Stimulated activated CD4-positive, alpha-beta T cell treated with anti-CD3 and anti-CD28 coated beads, Interleukin-4, amount 100 ng/mL, for 24 hours (primary cell): Measurements from ENCODE around the gene SCAF4.
"Not testable (repeated sequence)": the region's sequence is repeated elsewhere in the genome, so short reads cannot be mapped to it uniquely, and the experiment has no call there.

Experiments
- DNase-seq: peaks from one replicate; pipeline ENCODE4 v3.0.0-alpha.2; 2020

SCAF4 gene

DNA sequence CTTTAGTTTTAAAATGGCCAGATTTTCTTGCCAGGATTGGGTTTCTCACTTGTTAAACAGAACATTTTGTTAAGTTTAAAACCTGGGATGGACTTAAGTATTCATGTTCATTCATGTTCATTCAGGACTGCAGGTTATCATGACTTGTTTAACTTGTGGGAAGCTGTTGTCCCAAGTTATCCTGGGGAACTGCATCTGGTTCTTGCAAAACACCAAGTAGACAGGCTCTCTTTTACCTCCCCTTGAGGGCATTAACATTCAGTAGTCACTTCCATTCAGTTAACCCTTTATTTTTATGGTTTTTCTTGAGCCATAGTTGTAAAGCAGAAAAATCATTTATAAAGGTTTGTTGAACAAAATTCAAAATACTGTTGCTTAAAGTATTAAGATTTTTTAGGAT, 64.3 kb downstream of the SCAF4 start:
- no peak for DNase-seq

DNA sequence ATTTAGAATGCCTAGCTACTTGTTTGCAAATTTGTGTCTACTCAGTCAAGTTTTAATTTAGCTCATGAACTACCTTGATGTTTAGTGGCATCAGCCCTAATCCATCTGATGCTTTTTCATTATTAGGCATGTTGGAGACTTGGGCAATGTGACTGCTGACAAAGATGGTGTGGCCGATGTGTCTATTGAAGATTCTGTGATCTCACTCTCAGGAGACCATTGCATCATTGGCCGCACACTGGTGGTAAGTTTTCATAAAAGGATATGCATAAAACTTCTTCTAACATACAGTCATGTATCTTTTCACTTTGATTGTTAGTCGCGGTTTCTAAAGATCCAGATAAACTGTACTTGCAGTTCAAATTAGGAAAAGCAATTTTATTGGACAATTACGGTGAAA, 64.8 kb downstream of the SCAF4 start:
- DNase-seq = no peak

DNA sequence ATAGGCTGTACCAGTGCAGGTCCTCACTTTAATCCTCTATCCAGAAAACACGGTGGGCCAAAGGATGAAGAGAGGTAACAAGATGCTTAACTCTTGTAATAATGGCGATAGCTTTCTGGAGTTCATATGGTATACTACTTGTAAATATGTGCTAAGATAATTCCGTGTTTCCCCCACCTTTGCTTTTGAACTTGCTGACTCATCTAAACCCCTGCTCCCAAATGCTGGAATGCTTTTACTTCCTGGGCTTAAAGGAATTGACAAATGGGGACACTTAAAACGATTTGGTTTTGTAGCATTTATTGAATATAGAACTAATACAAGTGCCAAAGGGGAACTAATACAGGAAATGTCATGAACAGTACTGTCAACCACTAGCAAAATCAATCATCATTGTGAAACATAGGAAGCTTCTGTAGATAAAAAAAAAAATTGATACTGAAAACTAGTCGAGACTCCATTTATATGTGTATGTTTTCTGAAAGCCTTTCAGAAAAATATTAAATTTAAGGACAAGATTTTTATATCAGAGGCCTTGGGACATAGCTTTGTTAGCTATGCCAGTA, 65.4 kb downstream of the SCAF4 start:
- DNase-seq = no peak

DNA sequence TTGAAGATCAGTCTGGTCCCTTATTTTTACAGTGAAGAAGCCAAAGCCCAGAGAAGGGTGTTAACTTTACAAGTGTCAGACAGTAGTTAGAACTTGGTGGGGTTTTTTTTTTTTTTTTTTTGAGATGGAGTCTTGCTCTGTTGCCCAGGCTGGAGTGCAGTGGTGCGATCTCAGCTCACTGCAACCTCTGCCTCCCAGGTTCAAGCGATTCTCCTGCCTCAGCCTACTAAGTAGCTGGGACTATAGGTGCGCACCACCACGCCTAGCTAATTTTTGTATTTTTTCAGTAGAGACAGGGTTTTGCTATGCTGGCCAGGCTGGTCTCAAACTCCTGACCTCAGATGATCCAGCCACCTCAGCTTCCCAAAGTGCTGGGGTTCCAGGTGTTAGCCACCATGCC, 66.0 kb downstream of the SCAF4 start:
- not testable (repeated sequence) for DNase-seq

DNA sequence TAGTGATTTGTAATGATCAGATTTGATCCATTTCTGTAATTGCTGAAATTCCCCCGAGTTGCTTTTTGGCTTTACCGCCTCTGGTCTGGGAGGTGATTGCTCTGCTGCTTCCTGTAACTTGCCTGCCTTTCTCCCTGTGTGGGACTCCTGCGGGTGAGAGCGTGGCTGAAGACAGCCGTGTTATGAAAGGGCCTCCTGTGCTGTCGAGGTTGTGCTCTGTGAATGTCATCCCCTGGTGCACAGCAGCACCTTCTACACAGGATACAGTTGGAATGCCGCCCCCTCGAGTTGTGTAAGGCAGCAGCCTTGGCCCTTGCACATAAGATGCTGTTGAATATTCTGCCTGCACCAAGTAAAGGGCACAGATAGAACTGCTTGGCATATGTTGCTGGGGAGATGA, 66.5 kb downstream of the SCAF4 start:
- DNase-seq = peak; percentile 26

DNA sequence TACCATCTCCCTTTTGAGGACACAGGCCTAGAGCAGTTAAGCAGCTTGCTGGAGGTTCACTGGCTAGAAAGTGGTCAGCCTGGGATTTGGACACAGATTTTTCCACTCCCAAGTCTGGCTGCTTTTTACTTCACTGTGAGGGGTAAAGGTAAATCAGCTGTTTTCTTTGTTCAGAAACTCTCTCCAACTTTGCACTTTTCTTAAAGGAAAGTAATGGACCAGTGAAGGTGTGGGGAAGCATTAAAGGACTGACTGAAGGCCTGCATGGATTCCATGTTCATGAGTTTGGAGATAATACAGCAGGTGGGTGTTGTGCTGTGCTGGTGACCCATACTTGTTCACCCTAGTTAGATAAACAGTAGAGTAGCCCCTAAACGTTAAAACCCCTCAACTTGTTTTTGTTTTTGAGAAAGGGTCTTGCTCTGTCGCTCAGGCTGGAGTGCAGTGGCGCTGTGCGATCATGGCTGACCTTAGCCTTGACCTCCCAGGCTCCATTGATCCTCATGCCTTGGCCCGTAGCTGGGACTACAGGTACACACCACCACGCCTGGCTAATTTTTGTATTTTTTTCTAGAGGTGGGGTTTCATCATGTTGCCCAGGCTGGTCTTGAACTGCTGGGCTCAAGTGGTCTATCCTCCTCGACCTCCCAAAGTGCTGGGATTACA, 68.2 kb downstream of the SCAF4 start:
- DNase-seq = no peak

DNA sequence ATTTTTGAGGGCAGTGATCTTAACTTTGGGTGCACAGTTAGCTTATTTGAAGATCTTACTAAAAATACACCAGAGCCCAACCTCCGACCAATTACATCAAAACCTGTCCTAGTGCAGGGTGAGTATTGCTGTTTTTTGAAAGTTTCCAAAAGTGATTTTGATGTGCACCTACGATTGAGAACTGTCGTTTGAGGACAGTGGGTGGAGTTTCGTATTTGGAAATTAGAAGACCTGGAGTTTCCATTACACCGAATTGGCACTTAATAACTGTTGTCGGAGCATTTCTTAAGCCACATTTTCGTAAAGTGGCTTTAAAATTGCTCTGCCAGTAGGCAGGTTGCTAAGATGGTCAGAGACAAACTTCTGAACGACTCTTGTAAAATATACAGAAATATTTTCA, 71.3 kb downstream of the SCAF4 start:
- DNase-seq = peak; percentile 16

DNA sequence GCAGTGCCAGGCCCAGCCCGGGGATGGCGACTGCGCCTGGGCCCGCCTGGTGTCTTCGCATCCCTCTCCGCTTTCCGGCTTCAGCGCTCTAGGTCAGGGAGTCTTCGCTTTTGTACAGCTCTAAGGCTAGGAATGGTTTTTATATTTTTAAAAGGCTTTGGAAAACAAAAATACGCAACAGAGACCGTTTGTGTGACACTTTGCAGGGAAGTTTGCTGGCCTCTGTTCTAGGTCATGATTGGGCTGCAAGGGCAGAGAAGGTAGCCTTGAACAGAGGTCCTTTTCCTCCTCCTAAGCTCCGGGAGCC, 71.7 kb downstream of the SCAF4 start:
- DNase-seq = no peak

DNA sequence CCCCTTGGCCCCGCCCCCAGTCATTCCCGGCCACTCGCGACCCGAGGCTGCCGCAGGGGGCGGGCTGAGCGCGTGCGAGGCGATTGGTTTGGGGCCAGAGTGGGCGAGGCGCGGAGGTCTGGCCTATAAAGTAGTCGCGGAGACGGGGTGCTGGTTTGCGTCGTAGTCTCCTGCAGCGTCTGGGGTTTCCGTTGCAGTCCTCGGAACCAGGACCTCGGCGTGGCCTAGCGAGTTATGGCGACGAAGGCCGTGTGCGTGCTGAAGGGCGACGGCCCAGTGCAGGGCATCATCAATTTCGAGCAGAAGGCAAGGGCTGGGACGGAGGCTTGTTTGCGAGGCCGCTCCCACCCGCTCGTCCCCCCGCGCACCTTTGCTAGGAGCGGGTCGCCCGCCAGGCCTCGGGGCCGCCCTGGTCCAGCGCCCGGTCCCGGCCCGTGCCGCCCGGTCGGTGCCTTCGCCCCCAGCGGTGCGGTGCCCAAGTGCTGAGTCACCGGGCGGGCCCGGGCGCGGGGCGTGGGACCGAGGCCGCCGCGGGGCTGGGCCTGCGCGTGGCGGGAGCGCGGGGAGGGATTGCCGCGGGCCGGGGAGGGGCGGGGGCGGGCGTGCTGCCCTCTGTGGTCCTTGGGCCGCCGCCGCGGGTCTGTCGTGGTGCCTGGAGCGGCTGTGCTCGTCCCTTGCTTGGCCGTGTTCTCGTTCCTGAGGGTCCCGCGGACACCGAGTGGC, 72.2 kb downstream of the SCAF4 start, which contains the start of gene SOD1:
Gene SOD1 (plus strand): TSS at position 158 of the 723 bp plus-strand sequence. CDS start 77 bp downstream, at position 235.
- peak; percentile 96 for DNase-seq

DNA sequence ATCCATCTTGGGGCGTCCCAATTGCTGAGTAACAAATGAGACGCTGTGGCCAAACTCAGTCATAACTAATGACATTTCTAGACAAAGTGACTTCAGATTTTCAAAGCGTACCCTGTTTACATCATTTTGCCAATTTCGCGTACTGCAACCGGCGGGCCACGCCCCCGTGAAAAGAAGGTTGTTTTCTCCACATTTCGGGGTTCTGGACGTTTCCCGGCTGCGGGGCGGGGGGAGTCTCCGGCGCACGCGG, 72.7 kb downstream of the SCAF4 start:
- no peak for DNase-seq

DNA sequence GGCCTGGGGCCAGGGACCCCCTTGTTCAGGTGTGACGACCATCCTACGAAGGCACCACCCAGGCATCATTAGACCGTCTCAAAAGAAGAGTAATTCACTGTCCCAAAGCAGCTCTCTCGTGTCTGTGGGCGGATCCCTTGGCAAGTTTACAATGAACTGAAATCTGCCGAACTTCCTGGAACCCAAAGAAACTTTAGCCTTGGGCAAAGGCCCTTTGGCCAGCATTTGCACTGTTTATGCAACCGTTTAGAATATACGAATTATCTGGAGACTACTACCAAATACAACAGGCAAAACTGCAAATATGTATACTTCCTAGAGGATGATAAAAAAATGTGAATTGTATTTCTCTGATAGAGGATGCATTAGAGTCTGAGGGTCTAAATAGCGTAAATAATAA, 73.9 kb downstream of the SCAF4 start:
- DNase-seq = no peak

DNA sequence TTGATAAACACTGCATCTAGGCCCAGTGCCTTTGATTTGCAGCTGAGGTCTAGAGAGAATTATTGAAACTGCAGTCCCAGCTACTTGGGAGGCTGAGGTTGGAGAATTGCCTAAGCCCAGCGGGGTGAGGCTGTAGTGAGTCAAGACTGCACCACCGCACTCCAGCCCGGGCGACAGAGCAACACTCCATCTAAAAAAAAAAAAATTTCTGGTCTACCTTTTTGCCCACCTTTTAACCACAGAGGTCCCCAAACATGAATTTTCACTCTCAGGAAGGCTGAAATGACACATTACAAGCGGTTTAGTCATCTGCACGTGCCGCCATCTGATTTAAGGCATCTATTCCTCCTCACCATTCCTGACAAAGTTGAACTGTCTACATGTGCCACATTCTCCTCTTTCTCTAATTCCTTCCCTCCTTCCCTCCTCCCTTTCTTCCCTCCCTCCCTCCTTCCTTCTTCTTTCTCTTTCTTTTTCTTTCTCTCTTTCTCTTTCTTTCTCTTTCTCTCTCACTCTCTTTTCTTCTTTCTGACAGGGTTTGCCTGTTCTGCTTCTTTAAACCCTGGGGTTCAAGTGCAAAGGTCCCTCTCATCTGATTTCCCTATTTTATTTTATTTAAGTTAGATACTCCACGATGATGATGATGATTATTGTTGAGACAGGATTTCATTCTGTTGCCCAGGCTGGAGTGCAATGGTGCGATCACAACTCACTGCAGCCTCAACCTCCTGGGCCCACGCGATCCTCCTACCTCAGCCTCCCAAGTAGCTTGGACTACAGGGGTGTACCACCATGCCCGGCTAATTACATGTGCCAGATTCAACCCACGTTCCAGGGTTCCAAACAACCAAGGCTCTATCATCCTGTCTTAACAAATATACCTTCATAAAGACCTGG, 75.5 kb downstream of the SCAF4 start:
- peak; percentile 60 for DNase-seq

DNA sequence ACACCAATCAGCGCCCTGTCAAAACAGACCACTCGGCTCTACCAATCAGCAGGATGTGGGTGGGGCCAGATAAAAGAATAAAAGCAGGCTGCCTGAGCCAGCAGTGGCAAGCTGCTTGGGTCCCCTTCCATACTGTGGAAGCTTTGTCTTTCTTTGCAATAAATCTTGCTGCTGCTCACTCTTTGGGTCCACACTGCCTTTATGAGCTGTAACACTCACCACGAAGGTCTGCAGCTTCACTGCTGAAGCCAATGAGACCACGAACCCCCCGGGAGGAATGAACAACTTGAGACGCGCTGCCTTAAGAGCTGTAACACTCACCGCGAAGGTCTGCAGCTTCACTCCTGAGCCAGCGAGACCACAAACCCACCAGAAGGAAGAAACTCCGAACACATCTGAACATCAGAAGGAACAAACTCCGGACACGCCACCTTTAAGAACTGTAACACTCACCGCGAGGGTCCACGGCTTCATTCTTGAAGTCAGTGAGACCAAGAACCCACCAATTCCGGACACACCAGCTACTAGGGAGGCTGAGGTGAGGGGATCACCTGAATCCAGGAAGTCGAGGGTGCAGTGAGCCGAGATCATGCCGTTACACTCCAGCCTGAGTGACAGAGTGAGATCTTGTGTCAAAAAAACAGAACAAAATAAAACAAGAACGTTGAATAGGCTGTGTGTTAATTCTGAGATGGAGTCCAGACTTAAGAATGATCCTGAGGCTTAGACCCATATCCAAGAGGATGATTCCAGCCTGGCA, 76.9 kb downstream of the SCAF4 start:
- DNase-seq = not testable (repeated sequence)

DNA sequence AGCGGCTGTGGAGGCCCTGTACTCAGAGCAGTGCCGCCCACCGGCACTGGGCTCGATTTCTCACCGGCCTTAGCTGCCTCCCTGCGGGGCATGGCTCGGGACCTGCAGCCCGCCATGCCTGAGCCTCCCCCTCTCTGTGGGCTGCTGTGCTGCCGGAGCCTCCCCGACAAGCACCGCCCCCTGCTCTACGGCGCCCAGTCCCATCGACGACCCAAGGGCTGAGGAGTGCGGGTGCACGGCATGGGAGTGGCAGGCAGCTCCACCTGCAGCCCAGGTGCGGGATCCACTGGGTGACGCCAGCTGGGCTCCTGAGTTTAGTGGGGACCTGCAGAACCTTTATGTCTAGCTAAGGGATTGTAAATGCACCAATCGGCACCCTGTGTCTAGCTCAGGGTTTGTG, 77.6 kb downstream of the SCAF4 start:
- no peak for DNase-seq

DNA sequence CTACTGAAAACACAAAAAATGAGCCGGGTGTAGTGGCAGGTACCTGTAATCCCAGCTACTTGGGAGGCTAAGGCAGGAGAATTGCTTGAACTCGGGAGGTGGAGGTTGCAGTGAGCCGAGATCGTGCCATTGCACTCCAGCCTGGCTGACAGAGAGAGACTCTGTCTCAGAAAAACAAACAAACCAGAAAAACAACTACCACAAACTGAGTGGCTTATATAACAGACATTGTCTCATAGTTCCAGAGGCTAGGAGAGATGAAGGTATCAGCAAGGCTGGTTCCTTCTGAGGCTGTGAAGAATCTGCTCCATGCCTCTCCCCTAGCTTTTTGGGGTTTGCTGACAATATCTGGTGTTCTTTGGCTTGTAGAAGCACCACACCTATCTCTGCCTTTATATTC, 80.4 kb downstream of the SCAF4 start:
- DNase-seq = not testable (repeated sequence)

DNA sequence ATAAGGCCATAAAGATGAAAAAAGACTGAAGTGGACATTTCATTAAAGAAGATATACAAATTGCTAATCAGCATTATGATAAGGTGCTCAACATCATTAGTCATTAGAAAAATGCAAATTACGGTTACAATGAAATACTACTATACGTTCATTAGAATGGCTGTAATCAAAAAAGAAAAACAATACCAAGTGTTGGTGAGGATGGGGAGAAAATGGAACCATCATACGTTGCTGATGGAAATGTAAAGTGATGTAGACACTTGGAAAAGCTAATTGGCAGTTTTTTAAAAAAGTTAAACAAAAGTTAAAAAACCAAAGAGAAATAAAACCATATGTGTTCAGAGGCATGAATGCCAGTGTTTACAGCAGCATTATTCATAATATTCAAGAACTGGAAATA, 81.0 kb downstream of the SCAF4 start:
- no peak for DNase-seq

DNA sequence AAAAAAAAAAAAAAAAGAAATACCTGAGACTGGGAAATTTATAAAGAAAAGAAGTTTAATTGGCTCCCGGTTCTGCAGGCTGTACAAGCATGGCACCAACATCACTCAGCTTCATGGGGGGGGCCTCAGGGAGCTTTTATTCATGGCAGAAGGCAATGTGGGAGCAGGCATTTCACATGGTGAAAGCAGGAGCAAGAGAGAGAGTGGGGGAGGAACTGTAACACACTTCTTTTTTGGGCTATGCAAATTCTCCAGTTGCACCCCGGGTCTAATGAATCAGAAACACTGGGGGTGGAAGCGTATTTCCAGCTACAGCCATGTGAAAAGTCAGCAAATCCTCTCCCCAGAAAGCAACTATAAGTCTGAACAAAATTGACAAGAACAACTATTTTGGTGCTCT, 84.3 kb downstream of the SCAF4 start:
- no peak for DNase-seq

DNA sequence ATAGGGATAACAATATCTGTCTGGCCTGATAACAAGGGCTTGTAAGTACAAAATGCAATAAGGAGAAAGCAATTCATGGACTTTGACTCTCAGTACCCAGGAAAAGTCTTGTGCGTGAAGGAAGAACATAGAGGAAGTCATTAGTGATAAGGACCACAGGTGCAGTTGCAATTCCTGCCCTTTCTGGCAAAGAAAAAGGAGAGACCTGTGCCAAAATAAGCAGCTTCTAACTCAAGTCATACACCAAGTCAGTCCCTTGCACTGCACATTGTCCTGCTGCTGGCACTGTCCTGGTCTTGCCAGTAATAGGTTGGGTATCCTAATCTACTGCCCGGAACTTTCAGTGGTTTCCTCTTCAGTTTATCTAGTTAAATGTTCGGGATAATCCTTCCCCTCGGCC, 87.3 kb downstream of the SCAF4 start:
- DNase-seq = no peak

DNA sequence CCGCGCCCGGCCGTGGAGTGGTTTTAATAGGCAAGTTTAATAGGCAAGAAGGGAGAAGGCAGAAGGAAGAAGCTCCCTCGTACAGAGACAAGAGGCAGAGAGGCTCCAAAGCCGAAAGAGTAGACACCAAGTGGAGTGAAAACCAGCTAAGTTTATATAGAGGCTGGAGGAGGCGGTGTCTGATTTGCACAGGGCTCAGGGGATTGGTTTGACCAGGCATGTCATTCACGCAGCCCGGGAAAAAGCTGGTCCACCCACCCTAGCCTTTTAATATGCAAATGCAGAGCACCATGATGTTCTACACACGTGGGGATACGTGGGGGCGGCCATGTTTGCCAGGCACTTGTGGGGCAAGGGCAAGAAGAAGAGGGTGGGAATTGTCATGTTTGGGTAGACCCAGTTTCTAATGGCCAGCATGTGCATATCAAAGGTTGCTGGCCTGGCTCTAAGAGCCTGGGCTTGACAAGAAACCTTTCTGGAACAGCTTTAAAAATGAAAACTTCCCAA, 90.4 kb downstream of the SCAF4 start:
- DNase-seq = no peak

DNA sequence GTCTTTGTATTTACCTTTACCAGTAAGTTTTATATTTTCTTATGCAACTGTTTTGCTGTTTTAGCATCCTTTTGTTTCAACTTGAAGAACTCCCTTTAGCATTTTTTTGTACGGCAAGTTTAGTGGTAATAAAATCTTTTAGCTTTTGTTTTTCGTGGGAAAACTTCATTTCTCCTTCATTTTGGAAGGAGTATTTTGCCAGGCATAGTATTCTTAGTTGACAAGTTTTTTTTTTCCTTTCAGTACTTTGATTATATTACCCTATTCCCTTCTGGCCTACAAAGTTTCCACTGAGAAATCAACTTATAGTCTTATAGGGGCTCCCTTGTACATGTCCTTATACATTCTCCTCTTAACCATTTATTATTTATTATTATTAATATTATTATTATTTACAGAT, 95.0 kb downstream of the SCAF4 start:
- DNase-seq = no peak

DNA sequence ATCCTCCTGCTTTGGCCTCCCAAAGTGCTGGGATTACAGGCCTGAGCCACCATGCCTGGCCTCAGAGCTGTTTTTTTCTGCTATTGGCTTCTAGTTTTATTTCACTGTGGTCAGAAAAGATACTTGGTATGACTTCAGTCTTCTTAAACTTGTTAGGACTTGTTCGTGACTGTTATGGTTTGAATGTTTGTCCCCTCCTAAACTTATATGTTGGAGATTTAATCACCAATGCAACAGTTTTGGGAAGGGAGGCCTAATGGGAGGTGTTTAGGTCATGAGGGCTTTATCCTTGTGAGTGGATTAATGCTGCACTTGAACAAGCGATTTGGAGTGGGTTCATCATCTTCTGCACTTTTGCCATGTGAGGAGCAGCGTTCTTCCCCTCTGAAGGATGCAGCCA, 96.9 kb downstream of the SCAF4 start:
- DNase-seq = no peak

DNA sequence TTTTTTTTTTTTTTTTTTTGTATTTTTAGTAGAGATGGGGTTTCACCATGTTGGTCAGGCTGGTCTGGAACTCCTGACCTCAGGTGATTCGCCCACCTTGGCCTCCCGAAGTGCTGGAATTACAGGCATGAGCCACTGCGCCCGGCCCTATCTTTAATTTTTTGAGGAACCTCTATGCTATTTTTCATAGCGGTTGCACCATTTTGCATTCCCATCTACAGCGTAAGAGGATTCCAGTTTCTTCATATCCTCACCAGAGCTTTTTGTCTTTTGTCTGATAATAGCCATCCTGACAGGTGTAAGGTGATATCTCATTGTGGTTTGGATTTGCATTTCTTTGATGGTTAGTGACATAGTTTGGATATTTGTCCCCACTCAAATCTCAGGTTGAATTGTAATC, 100.0 kb downstream of the SCAF4 start:
- DNase-seq = not testable (repeated sequence)
